WI38 (cell line): ENCODE data around the gene FAM171A1.
"Not testable (repeated sequence)": the region's sequence is repeated elsewhere in the genome, so short reads cannot be mapped to it uniquely, and the experiment has no call there.

Experiments used
- H3K4me3 ChIP-seq: 2 replicates; pipeline ENCODE4 v1.5.1; 2011; ENCODE audit warnings: low read depth, mild to moderate bottlenecking, control low read depth, low read length
- TF ChIP-seq, protein P1 (sequence below): IDR thresholded peaks from 2 replicates; pipeline ENCODE4 v1.5.1; 2012; ENCODE audit warnings: low read depth, mild to moderate bottlenecking, control low read depth, low read length

Gene FAM171A1

DNA sequence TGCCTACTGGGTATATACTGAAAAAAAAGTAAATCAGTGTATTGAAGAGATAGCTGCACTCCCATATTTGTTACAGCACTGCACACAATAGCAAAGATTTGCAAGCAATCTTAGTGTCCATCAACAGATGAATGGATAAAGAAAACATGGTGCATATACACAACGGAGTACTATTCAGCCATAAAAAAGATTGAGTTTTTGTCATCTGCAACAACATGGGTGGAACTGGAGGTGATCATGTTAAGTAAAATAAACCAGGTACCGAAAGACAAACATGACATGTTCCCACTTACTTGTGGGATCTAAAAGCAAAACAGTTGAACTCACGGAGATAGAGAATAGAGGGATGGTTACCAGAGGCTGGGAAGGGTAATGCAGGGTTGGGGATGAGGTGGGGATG, 34.2 kb upstream of the FAM171A1 start:
- TF ChIP-seq, protein P1, sequence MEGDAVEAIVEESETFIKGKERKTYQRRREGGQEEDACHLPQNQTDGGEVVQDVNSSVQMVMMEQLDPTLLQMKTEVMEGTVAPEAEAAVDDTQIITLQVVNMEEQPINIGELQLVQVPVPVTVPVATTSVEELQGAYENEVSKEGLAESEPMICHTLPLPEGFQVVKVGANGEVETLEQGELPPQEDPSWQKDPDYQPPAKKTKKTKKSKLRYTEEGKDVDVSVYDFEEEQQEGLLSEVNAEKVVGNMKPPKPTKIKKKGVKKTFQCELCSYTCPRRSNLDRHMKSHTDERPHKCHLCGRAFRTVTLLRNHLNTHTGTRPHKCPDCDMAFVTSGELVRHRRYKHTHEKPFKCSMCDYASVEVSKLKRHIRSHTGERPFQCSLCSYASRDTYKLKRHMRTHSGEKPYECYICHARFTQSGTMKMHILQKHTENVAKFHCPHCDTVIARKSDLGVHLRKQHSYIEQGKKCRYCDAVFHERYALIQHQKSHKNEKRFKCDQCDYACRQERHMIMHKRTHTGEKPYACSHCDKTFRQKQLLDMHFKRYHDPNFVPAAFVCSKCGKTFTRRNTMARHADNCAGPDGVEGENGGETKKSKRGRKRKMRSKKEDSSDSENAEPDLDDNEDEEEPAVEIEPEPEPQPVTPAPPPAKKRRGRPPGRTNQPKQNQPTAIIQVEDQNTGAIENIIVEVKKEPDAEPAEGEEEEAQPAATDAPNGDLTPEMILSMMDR = no peak
- no peak overlapping the region for H3K4me3 ChIP-seq

DNA sequence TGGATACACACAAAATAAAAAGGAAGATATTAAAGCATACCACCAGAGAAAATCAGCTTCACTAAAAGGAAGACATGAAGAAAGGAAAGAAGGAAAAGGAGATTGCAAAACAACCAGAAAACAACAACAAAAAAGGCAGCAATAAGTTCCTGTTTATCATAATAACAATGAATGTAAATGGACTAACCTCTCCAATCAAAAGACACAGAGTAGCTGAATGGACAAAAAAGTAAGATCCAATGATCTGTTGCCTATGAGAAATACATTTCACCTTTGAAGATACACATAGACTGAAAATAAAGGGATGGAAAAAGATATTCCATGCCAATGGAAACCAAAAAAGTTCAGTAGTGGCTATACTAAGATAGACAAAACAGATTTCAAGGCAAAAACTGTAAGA, 30.3 kb upstream of the FAM171A1 start:
- no peak overlapping the region for H3K4me3 ChIP-seq
- TF ChIP-seq, protein P1 = no peak

DNA sequence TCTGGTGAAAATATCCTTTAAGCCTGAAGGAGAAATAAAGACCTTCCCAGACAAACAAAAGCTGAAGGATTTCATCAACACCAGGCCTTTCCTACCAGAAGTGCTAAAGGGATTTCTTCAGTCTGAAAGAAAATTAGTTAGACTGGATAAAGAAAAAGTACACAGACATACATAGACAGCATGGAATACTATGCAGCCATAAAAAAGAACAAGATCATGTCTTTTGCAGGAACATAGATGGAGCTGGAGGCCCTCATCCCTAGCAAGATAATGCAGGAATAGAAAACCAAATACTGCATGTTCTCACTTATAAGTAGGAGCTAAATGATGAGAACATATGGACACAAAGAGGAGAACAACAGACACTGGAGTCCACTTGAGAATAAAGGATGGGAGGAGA, 29.4 kb upstream of the FAM171A1 start:
- H3K4me3 ChIP-seq = not testable (repeated sequence)

DNA sequence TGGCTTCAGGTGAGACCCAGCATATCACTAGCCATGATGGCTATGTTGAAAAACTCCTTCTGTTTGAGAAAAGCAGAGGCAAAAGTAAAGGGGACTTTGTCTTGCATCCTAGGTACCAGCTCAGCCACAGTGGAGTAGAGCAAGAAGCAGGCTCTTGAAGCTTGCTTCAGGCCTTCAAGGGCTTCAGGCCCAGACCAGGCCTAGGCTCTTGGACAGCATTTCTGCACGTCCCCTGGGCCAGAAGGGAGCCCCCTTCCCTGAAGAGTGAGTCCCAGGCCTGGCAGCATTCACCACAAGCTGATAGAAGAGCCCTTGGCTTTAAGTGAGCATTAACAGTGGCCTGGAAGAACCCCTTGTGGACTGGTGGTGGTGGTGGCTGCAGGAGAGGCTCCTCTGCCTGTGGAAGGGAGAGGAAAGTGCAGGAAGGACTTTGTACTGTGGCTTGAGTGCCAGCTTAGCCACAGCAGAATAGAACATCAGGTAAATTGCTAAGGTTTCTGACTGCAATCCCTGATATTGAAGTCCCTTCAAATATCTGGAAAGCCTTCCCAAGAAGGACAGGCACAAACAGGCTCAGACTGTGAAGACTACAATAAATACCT, 28.1 kb upstream of the FAM171A1 start:
- TF ChIP-seq, protein P1 = no peak
- H3K4me3 ChIP-seq = no peak overlapping the region

DNA sequence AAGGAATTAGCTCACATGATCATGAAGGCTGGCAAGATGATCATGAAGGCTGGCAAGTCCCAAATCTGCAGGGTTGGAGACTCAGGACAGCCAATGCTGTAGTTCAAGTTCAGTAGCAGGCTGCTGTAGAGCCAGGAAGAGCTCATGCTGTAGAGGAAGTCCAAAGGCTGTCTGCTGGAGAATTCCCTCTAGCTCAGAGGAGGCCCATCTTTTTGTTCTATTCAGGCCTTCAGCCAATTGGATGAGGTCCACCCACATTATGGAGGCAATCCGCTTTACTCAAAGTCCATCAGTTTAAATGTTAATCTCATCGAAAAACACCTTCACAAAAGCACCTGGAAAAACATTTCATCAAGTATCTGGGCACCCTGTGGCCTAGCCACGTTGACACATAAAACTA, 24.8 kb upstream of the FAM171A1 start:
- H3K4me3 ChIP-seq = no peak overlapping the region
- TF ChIP-seq, protein P1 = no peak

DNA sequence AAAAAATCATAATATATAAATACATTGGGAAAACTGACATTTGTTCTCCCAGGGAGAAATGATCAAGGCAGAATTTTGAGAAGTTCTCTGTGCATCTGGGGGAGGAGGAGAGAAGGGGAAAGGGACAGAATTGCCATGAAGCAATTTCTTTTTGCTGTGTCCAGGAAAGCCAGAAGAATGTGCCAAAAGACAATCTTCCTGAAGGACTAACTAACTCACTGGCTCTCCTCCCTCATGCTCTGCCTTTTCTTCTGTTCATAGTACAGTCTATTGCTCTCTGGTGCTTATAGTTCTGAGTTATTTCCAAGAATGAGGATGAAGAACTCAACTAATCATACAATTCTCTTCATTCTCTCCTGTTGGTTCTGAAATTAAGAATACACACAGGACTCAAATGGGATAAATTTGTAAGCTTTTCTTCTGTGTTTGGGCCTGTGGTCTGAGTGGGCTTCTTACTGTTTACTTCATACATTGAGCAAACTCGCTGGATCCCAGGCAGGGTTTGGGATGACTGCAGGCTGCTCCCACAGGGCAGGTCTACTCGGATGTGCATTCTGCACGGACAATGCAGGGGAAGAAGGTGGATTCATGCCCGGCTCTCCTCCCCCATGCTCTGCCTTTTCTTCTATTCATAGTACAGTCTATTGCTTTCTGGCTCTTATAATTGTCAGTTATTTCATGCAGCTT, 22.2 kb upstream of the FAM171A1 start:
- H3K4me3 ChIP-seq = no peak overlapping the region
- TF ChIP-seq, protein P1 = no peak

DNA sequence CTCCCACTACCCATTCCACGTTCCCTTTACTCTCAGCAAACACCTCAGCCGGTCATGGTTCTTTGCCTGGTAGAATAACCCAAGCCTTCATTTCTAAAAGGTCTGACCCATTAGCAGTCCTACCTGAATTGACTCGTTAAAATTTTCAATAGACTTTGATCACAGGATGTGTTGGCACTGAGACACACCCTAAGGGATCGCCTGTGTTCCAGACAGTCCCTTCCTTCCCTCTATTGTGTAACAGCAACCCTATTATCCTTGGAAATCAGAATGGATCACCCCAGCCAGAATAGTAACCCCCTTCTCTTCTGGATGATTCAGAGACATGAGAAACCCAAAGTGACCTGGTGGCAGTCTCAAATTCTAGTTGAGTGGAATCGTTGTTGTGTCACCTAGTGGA, 20.4 kb upstream of the FAM171A1 start:
- H3K4me3 ChIP-seq = no peak overlapping the region
- TF ChIP-seq, protein P1 = no peak

DNA sequence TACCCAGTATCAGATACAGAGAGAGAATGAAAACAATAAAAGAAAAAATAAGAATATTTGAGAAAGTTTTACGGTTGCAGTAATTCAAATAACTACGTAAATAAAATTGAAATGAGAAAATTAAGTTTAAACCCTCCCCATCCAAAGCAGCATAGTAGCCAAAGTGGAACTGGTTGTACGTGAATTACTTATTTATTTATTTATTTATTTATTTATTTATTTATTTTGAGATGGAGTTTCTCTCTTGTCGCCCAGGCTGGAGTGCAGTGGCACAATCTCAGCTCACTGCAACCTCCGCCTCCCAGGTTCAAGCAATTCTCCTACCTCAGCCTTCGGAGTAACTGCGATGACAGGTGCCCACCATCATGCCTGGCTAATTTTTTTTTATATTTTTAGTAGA, 17.1 kb upstream of the FAM171A1 start:
- H3K4me3 ChIP-seq = not testable (repeated sequence)
